ENCODE data around the gene POMZP3. TPM values are rescaled to one million over a fixed set of nuclear protein-coding genes. Genes with fewer than 3 reads are reported as not detected.
"Not testable (repeated sequence)": the region's sequence is repeated elsewhere in the genome, so short reads cannot be mapped to it uniquely, and the experiment has no call there.

Gene POMZP3
- total RNA-seq: 10 to 100 TPM; 20.4 to 21.8 TPM

- H3K9me3 Mint-ChIP-seq; POLR2A ChIA-PET; H3K36me3 Mint-ChIP-seq (ENCODE audit: low read depth); H3K27me3 Mint-ChIP-seq; CTCF ChIA-PET; H3K4me1 Mint-ChIP-seq: not testable (repeated sequence)
- Mint-ChIP-seq H3K4me3 (peak within 1 kb of the TSS; percentile 91), H3K27ac (peak within 1 kb of the TSS; percentile 86)
- peak; percentile 48 for DNase-seq
Observed at GRCh38 chr7:76626989-76627642, at the start of gene POMZP3. TSS of gene POMZP3 (minus strand) at chr7:76627279. CDS start at chr7:76626064, 1,215 bp downstream.

DNA sequence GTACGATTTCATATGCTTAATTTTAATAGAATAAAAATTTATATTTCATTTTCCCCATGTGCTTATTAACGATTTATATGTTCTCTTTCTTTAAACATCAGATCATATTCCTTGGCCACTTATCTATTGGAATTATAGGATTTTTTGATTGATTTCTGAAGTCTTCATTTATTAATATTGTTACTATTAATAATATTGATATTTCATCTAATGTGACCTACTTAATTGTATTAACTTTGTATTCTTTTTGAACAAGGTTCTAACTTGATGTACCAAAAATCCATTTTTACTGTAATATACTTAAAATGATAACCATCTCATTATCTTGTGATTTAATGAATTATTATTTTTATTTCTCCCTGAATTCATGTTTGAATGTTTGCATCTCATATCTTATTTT is 48.7 kb upstream of the POMZP3 start:
- H3K4me3 Mint-ChIP-seq; H3K27ac Mint-ChIP-seq; POLR2A ChIA-PET; DNase-seq; CTCF ChIA-PET; H3K36me3 Mint-ChIP-seq (ENCODE audit: low read depth); H3K9me3 Mint-ChIP-seq; H3K4me1 Mint-ChIP-seq: not testable (repeated sequence)
- H3K27me3 Mint-ChIP-seq: peaks cover 15% of the 10 kb centered on the region

DNA sequence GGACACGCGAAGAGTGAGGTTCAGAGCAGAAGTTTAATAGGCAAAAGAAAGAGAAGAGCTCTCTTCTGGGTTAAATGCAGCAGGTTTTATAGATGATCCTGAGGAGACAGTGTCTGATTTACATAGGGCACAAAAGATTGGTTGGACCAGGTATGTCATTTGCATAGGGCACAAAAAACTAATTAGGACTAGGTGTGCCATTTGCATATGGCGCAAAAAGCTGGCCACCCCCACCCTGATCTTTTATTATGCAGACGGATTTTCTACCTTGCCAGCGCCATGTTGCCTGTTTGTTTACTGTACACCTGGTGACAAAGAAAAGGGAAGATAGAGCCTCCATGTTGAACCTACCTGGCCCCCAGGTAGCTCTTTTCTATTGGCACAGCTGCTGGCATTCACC is 46.3 kb upstream of the POMZP3 start:
- CTCF ChIA-PET: not testable (repeated sequence)

DNA sequence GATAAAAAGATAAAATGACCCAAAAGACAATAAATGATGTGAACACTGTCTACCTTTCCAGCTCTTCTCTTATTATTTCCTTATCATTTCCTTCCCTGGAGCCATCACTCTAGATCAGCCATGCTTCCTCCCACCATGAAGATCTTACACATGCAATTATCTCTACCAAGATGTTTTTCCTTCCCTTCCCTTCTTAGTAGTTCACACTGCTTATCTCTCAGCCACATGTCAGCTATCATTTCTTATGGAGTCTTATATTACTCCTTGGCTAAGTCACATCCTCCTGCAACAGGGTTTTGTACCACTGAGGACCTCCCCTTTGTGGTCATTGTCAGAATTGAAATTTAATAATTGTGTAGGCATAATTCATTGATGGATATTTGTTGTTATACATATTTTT is 32.1 kb upstream of the POMZP3 start:
- H3K36me3 Mint-ChIP-seq (ENCODE audit: low read depth); H3K27ac Mint-ChIP-seq; H3K4me3 Mint-ChIP-seq; CTCF ChIA-PET; H3K4me1 Mint-ChIP-seq; POLR2A ChIA-PET; DNase-seq; H3K27me3 Mint-ChIP-seq; H3K9me3 Mint-ChIP-seq: not testable (repeated sequence)

More for the DNA sequence above, 46.3 kb upstream of the POMZP3 start:
- DNase-seq; H3K4me3 Mint-ChIP-seq; H3K4me1 Mint-ChIP-seq; H3K27ac Mint-ChIP-seq; H3K36me3 Mint-ChIP-seq (ENCODE audit: low read depth); H3K9me3 Mint-ChIP-seq; POLR2A ChIA-PET: not testable (repeated sequence)
- H3K27me3 Mint-ChIP-seq: peaks cover 13% of the 10 kb centered on the region

- peaks cover 14% of the 10 kb centered on the region for H3K27me3 Mint-ChIP-seq
- H3K4me1 Mint-ChIP-seq; DNase-seq; H3K4me3 Mint-ChIP-seq; POLR2A ChIA-PET; CTCF ChIA-PET; H3K9me3 Mint-ChIP-seq; H3K27ac Mint-ChIP-seq; H3K36me3 Mint-ChIP-seq (ENCODE audit: low read depth): not testable (repeated sequence)
Observed at GRCh38 chr7:76656425-76656824, 29.3 kb upstream of the POMZP3 start.

GRCh38 chr7:76642620-76643019 is 15.5 kb upstream of the POMZP3 start:
- DNase-seq; H3K27me3 Mint-ChIP-seq; H3K4me1 Mint-ChIP-seq; H3K27ac Mint-ChIP-seq; H3K9me3 Mint-ChIP-seq; CTCF ChIA-PET; H3K4me3 Mint-ChIP-seq; POLR2A ChIA-PET; H3K36me3 Mint-ChIP-seq (ENCODE audit: low read depth): not testable (repeated sequence)

GRCh38 chr7:76637061-76637691 is 10.1 kb upstream of the POMZP3 start:
- H3K4me1 Mint-ChIP-seq; H3K27ac Mint-ChIP-seq; H3K4me3 Mint-ChIP-seq; DNase-seq; POLR2A ChIA-PET; H3K27me3 Mint-ChIP-seq; H3K36me3 Mint-ChIP-seq (ENCODE audit: low read depth); CTCF ChIA-PET; H3K9me3 Mint-ChIP-seq: not testable (repeated sequence)

- POLR2A ChIA-PET; CTCF ChIA-PET; H3K9me3 Mint-ChIP-seq; H3K27me3 Mint-ChIP-seq; H3K4me1 Mint-ChIP-seq; DNase-seq; H3K36me3 Mint-ChIP-seq (ENCODE audit: low read depth): not testable (repeated sequence)
- Mint-ChIP-seq H3K4me3 (peak overlapping the region; percentile 82), H3K27ac (peak overlapping the region; percentile 64)
Observed at GRCh38 chr7:76626581-76626980, 498 bp downstream of the POMZP3 start.

- H3K36me3 Mint-ChIP-seq (ENCODE audit: low read depth); POLR2A ChIA-PET; H3K4me3 Mint-ChIP-seq; H3K9me3 Mint-ChIP-seq; H3K27me3 Mint-ChIP-seq; CTCF ChIA-PET; DNase-seq; H3K4me1 Mint-ChIP-seq; H3K27ac Mint-ChIP-seq: not testable (repeated sequence)
Observed at GRCh38 chr7:76619439-76620190, 7.5 kb downstream of the POMZP3 start.

DNA sequence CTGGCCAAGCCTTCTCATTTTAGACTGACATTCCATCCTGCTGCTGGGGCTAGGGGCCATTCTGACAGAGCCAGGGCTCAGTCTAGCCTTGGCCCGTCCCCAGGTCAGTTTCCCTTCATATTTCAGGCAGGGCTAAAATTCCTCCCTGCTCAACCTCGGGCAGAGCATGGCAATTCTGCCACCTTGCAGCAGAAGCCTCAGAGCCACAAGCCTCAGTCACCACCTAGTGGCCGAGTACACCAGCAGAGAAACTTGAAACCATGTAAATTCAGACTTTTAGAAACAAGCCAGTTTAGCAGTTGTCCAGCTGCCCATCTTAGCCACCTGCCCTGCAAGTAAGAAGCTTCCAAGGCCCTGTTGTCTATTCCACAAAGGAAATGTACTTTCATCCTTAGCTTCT is 13.3 kb downstream of the POMZP3 start:
- H3K27ac Mint-ChIP-seq; H3K9me3 Mint-ChIP-seq; H3K27me3 Mint-ChIP-seq; H3K4me3 Mint-ChIP-seq; H3K4me1 Mint-ChIP-seq; H3K36me3 Mint-ChIP-seq (ENCODE audit: low read depth); DNase-seq; POLR2A ChIA-PET; CTCF ChIA-PET: not testable (repeated sequence)

DNA sequence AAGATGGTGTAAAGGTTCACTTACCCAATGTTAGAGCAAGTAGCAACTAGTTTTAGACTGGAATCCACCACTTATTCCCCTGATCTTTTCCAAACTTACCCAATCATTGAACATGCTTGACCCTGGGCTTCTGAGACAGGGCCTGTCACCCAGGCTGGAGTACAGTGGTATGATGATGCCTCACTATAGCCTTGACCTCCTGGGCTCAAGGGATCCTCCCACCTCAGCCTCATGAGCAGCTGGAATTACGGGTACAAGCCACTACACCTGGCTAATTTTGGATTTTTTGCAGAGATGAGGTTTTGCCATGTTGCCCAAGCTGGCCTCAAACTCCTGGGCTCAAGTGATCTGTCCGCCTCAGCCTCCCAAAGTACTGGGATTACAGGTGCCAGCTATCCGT is 14.8 kb downstream of the POMZP3 start:
- CTCF ChIA-PET; H3K4me3 Mint-ChIP-seq; H3K27ac Mint-ChIP-seq; H3K27me3 Mint-ChIP-seq; H3K36me3 Mint-ChIP-seq (ENCODE audit: low read depth); POLR2A ChIA-PET; H3K9me3 Mint-ChIP-seq; H3K4me1 Mint-ChIP-seq; DNase-seq: not testable (repeated sequence)

- DNase-seq; CTCF ChIA-PET; POLR2A ChIA-PET; H3K4me3 Mint-ChIP-seq; H3K9me3 Mint-ChIP-seq; H3K36me3 Mint-ChIP-seq (ENCODE audit: low read depth); H3K4me1 Mint-ChIP-seq; H3K27me3 Mint-ChIP-seq; H3K27ac Mint-ChIP-seq: not testable (repeated sequence)
Observed at GRCh38 chr7:76609864-76610263, 17.2 kb downstream of the POMZP3 start.

DNA sequence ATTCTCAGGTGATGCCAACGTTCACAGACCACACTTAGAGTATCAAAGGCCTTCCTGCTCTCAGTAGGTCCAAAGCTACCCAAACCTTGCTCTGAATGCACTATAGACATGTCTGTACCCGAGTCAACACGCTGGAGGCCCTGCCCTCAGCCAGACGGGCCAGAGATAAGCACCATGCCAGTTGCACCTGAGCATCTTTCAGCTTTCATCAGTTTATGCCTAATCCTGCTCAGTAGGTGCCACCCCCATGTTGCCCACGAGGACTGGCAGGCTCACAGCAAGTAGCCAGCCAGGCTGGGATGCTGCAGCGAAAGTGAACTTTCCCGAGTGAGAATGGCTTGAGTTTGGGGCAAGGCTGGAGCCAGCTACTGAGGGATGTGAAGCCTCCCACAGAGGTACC is 18.6 kb downstream of the POMZP3 start:
- H3K4me3 Mint-ChIP-seq; H3K4me1 Mint-ChIP-seq; DNase-seq; CTCF ChIA-PET; H3K27ac Mint-ChIP-seq; POLR2A ChIA-PET; H3K36me3 Mint-ChIP-seq (ENCODE audit: low read depth); H3K27me3 Mint-ChIP-seq; H3K9me3 Mint-ChIP-seq: not testable (repeated sequence)

- H3K9me3 Mint-ChIP-seq; CTCF ChIA-PET; H3K36me3 Mint-ChIP-seq (ENCODE audit: low read depth); H3K4me1 Mint-ChIP-seq; H3K27me3 Mint-ChIP-seq; POLR2A ChIA-PET: not testable (repeated sequence)
- peak; percentile 71 for DNase-seq
- peak overlapping the region; percentile 84 for H3K27ac Mint-ChIP-seq
- peak overlapping the region; percentile 30 for H3K4me3 Mint-ChIP-seq
Observed at GRCh38 chr7:76606027-76606426, 21.1 kb downstream of the POMZP3 start.
